ENCODE measurements around the gene DGCR6. TPM values are rescaled to one million over a fixed set of nuclear protein-coding genes. Genes with fewer than 3 reads are reported as not detected.

The DGCR6 gene
- total RNA-seq, result 1.4 and 4.7 TPM in 2 replicates

DNA sequence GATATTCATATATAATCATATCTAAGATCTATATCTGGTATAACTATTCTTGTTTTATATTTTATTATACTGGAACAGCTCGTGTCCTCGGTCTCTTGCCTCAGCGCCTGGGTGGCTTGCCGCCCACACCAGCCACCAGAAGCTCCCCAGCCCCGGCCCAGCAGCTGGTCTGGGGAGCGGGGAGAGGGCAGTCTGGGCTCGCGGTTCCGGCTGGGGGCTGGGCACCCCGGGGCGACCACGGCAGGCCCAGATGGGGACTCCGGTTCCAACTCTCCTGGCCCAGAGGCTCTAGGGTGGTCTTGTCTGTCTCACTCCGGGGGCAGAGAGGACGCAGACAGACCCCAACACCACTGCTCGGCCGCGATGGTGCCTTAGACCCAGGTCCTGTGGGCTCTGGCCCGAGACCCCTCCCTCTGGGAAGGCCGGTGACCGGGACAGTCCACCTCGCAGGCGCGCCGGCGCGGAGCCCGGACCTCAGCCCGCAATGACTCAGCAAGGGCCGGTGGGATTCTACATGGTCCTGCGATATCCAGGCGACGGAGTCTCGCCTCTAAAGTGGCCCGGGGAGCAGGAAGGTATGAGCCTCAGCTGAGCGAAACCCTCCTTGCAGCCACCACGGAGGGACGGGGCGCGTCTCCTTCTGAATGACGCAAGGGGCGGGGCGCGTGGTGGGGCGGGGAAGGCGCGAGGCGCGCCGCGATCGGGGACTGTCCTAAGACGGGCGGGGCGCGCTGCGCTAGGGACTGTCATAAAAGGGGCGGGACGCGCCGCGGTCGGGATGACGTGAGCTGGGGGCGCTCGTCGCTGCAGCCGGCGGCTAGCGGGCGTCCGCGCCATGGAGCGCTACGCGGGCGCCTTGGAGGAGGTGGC lies at the start of gene DGCR6:
Gene DGCR6 (plus strand): TSS at position 781 of the 870 bp plus-strand sequence. CDS start 55 bp downstream, at position 836.

DNA sequence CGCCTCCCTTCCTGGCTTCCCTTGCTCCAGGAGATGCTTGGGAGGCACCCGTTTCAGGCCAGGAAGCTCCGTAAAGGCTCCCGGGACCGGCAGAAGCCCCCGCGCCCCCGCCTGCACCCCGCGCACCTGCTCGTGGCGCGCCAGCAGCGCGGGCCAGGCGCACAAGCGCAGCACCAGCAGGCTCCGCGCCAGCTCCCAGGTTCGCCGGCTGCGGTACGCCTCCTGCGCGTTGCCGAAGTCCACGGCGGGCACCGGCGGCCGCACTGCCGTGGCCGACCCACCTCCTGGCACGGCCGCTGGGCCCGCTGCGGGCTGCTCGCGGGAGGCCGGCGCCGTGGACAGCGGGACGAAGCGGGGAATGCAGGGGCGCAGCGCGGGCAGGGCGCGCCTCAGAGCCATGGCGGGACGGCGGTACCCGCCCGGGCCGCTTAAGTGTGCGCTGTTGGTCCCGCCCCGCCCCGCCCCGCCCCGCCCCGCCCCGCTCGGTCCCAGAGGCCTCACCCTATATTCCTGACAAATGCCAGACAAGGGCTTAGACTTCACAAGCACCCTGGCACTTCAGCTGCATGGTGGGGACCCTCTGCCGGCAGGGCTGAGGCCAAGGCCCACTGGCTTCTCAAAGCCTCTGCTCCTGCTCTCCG lies 29.9 kb downstream of the DGCR6 start, which contains the start of gene PRODH:
Gene PRODH (minus strand): TSS at position 405 of the 641 bp plus-strand sequence. CDS start 6 bp downstream, at position 399.

Other genes with a start within 250 kb of the DGCR6 start
- gene PRODH, start 30.0 kb downstream of the DGCR6 start, total RNA-seq, result 0.93 and 13.6 TPM in 2 replicates
- gene DGCR2, start 216.1 kb downstream of the DGCR6 start, total RNA-seq, result 36.5 and 43.6 TPM in 2 replicates
- gene TSSK2, start 225.0 kb downstream of the DGCR6 start, total RNA-seq, result not detected in 2 replicates
- gene ESS2, start 238.3 kb downstream of the DGCR6 start, total RNA-seq, result 12.4 and 24.8 TPM in 2 replicates
- not detected in 2 replicates for gene GSC2, start 244.0 kb downstream of the DGCR6 start, total RNA-seq

Measured in pericardium fibroblast (primary cell).